Measurements from ENCODE around the gene MUC2.

Gene MUC2

DNA sequence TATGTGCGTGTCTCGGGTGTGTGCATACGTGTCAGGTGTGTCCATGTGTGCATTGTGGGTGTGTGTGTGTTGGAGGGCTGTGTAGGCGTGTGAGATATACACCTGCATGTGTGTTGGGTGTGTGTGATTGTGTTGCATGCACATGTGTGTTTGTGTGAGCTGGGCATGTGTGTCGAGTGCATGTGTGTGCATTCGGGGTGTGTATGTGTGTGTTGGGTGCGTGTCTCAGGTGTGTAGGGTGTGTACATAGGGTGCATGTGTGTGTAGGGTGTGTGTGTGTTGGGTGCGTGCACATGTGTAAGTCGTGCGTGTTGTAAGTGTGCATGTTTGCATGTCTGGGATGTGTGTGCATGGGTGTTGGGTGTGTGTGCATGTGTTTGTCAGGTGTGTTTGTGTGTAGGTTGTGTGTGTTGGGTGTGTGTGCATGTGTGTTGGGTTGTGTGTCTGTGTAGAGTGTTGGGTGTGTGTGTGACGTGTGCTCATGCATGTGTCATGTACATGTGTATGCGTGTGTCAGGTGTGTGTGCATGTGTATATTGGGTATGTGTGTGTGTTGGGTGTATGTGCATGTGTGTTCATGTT, 42.3 kb upstream of the MUC2 start:
- no peak overlapping the region for H3K4me3 ChIP-seq (replicated peaks in 1 of 2; ENCODE audit: low read depth in 2 of 2, low read length in 2 of 2)
- TF ChIP-seq, protein P1, sequence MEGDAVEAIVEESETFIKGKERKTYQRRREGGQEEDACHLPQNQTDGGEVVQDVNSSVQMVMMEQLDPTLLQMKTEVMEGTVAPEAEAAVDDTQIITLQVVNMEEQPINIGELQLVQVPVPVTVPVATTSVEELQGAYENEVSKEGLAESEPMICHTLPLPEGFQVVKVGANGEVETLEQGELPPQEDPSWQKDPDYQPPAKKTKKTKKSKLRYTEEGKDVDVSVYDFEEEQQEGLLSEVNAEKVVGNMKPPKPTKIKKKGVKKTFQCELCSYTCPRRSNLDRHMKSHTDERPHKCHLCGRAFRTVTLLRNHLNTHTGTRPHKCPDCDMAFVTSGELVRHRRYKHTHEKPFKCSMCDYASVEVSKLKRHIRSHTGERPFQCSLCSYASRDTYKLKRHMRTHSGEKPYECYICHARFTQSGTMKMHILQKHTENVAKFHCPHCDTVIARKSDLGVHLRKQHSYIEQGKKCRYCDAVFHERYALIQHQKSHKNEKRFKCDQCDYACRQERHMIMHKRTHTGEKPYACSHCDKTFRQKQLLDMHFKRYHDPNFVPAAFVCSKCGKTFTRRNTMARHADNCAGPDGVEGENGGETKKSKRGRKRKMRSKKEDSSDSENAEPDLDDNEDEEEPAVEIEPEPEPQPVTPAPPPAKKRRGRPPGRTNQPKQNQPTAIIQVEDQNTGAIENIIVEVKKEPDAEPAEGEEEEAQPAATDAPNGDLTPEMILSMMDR (IDR thresholded peaks at IDR 0.05; ENCODE audit: low read depth, low read length) = no peak
- DNase-seq (ENCODE audit: low read depth in 2 of 2) = no peak

DNA sequence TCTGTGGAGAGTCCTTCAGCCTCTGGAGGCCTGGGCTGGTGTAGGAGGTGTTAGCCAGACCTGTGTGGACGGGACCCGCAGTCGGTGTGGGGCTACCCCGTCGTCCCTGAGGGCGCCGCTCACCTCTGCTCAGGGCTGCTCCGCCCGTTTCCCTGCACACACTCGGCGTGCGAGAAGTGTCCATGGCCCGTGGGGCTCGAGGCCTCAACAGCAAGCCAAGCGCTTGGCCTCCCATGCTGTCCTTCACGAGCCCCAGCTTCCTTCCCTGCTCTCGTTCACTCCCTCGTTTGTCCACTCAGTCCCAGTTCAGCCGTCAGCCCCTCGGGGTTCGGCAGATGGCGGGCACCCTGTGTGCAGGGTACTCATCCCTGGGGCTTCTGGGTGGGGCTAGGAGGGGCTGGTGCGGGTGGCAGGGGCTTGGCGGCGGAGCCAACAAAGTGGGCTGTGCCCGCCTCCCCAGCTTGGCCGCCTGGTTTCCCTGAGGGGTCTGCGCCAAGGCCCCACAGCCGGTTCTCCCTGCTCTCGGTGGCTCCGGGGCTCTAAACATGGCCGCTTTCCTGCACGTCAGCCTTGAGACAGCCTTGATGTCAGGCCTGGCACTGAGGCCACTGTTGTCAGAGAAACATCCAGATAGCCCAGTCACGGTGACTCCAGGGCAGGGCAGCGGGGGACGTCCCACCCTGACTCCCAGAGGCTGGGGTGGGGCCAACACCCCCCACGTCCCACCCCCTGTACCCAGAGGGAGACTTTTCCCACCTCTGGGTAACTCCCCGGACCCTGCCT, 41.5 kb upstream of the MUC2 start:
- H3K4me3 ChIP-seq (replicated peaks in 1 of 2; ENCODE audit: low read depth in 2 of 2, low read length in 2 of 2) = no peak overlapping the region
- TF ChIP-seq, protein P1 (IDR thresholded peaks at IDR 0.05; ENCODE audit: low read depth, low read length) = no peak
- no peak for DNase-seq (ENCODE audit: low read depth in 2 of 2)

DNA sequence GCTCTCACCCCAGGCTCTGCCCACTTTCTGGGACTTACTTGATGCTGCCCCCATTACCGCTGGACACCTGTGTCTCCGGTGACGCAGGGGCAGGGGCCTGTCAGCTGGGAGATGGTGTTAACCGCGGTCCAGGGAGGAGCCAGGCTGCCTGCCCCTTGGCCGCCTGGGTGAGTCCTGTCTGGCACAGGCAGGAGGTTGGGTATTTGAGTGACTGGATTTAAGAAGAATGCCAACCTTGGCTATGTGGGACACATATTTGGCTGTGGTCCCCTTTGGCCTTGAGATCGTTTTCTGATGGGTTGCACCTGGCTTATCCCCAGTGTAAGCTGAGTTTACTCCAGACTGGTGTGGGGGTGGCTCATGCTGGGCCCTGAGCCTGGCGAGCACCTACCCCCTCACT, 40.7 kb upstream of the MUC2 start:
- TF ChIP-seq, protein P1 (IDR thresholded peaks at IDR 0.05; ENCODE audit: low read depth, low read length) = no peak
- no peak for DNase-seq (ENCODE audit: low read depth in 2 of 2)
- H3K4me3 ChIP-seq (replicated peaks in 1 of 2; ENCODE audit: low read depth in 2 of 2, low read length in 2 of 2) = no peak overlapping the region

DNA sequence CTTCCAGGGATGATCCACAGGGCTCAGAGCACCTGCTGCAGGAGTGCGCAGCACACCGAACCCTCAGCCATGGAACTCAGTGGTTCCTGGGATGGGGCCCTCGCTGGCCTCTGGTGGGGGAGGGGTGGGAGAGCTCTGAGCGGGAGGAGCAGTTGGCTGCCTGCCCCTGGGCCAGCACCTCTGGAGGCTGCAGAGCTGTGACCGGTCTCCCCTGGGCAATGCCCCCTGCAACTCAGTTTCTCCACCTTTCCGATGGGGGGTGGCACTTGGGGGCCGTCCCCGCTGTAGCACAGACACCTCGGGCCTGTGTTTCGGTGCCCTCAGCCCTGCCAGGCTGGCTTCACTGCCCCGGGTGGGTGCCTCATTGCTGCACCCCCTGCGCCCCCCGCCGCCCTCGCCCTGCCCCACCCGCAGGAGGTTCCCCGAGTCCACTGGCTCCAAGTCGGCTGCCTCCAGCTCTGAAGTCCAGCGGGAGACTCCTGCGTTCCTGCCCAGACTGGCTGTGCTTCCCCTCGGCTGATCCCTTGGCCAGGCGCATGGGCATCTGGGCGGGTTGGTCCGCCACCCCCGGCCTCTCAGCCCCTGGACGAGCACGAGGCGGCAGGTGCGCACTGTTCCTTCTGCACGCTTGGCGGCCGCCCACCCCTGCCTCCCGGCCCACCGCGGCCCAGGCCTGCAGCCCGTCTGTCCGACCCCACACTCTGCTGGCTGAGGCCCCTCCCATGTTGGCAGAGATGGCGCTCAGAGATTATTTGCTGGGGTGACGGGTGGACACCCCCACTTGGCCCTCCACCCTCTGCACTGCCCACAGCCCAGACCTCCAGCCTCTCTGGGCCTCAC, 40.0 kb upstream of the MUC2 start:
- DNase-seq (ENCODE audit: low read depth in 2 of 2) = no peak
- no peak overlapping the region for H3K4me3 ChIP-seq (replicated peaks in 1 of 2; ENCODE audit: low read depth in 2 of 2, low read length in 2 of 2)
- TF ChIP-seq, protein P1 (IDR thresholded peaks at IDR 0.05; ENCODE audit: low read depth, low read length) = no peak

DNA sequence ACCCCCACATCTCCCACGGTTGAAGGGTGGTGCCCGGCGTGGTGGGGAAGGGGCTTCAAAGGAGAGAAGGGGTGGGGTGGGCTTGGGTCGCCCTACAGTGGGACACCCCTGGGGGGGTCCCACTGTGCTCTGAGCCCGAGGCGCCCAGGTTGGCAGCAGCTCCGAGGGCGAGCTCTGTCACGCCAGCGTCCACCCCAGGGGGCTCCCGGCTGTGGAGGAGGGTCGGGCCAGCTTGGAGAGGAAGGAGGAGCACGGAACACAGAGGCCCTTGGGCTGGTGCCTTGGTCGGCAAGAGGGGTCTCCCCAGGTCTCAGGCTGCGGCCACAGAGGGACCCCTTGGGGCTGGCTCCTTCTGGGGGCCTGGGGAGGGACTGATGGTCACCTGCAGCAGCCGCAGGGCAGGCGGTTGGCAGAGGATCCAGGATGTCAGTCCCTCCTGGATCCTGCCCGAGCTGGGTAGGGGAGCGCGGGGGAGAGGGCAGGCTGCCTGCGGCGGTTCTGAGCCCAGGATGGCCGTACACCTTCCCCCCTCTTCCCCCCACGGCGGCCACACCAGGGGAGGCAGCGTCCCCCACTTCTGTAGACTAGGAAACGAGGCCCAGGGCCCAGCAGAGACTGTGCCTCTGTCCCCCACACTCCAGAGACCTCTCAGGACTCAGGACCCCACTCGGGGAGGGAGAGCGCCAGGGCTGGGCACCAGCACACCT, 38.9 kb upstream of the MUC2 start:
- H3K4me3 ChIP-seq (replicated peaks in 1 of 2; ENCODE audit: low read depth in 2 of 2, low read length in 2 of 2) = no peak overlapping the region

More for the DNA sequence above, 38.9 kb upstream of the MUC2 start:
- TF ChIP-seq, protein P1 (IDR thresholded peaks at IDR 0.05; ENCODE audit: low read depth, low read length) = no peak
- DNase-seq (ENCODE audit: low read depth in 2 of 2) = no peak

All from cardiac fibroblast (primary cell).